ENCODE measurements around the gene A3GALT2.

A3GALT2 gene

DNA sequence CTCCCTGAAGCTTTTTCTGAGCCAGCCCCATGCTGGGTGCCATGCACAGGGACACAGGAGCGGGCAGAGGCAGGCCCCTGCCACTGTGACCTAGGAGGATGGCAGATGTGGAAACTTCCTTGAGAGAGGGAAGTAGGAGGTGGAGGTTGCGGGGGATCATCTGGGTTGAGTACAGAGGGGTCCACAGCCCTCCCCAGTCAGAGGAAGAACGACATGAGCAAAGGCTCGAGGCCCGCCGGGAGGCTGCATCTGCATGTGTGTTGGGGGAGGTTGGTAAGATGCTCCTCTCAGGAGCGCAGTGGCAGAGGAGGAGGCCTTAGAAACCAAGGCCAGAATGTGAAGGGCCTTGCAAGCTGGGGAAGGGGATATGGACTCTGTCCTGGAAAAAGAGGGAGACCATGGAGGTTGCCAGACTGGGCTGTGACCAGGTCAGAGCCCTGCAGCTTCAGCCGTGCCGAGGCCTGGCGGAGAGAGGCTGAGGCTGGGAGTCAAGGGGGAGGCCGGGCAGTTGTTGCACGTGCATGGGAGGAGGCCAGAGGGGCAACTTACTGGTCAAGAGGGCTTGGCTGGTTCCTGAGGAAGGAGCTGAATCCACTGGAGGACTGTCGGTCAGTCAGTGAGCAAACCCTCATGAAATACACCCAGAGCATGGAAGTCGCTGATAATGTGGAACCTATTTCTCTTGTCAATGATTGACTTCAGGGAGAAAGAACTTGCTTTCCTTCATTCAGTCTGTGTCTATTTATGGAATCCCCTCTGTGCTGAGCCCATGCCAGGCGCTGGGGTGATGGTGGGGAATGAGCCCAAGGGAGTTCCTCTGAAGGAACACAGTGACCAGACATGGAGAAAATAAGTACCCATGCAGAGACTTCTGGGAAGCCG lies 31.7 kb downstream of the A3GALT2 start:
- DNase-seq, result no peak

- no peak for DNase-seq
Measured at GRCh38 chr1:33287317-33287716, 33.6 kb downstream of the A3GALT2 start.

DNA sequence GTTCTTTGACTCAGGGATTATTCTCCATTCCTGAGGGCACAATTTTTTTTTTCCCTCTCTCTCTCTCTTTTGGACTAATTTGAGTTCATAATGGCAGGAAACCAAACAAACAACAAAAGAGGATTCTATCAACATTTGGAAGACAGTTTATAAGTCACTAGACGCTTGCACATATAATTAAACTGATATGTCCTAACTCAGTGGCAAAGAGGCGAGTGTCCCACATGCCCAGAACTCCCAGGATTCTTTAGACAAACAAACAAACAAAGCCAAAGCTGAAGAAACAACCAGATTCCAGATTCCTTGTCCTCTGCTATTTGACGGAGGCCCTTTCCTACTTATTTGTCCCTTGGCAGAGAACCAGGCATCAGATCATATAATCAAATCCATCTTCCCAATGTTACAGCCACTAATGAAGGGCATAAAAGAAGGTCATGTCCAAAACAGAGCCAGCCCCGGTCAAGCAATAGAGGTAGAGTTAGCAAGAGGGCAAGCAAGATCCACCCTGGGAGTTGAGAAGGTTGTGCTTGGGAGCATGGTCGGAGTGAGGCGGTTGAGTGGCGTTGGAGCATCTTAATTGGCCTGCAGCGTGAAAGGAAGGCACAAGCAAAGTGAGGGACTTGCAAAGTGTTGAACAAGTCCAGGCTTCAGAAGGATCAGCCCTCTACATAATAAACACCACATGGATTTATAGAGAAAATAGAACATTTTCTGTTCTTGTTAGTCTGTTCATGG lies 34.3 kb downstream of the A3GALT2 start:
- no peak for DNase-seq

- DNase-seq, result no peak
Measured at GRCh38 chr1:33284049-33284448, 36.8 kb downstream of the A3GALT2 start.

DNA sequence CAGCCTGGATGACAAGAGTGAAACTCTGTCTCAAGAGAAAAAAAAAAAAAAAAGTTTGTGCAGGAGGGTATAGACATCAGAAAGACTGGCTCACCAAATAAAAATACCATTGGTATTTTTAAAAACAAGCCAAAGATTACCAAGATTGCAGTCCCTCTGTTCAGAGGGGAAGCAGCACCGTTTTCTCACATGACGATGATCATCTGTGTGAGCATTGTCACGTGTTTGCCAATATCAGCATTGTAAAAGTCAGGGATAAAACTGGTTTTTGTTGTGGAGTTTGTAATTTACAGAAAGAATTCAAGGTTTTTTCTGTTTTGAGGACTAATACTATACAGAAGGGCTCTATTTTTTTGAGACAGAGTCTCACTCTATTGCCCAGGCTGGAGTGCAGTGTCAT lies 38.1 kb downstream of the A3GALT2 start:
- DNase-seq, result no peak

DNA sequence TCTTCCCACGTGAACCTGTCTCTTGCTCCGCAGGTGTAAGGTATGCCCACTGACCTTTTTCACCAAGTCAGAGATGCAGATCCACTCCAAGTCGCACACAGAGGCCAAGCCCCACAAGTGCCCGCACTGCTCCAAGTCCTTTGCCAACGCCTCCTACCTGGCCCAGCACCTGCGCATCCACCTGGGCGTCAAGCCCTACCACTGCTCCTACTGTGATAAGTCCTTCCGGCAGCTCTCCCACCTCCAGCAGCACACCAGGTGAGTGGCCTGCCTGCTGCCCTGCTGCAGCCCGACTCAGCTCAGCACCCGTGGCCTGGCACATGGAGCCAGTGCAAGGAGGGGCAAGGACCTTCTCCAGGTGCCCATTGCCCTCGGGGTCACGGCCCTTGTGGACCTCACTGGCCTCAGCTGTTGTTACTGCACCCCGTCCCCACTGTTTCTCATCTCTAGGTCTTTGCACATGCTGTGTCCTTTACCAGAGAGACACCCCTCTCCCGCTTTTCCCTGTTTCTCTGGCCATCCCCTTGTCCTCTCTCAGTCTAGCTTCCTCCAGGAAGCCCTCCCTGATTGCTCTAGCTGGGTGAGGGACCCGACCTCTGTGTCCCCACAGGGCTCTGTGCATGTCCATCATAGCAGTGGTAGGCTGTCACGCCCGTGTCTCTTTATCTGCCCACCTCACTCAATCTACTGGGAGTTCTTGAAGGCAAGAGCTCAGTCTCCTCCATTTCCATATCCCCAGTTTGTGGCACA lies 39.2 kb downstream of the A3GALT2 start:
- no peak for DNase-seq

GRCh38 chr1:33280091-33280661 lies 40.7 kb downstream of the A3GALT2 start:
- DNase-seq, result no peak

- no peak for DNase-seq
Measured at GRCh38 chr1:33277488-33278084, 43.3 kb downstream of the A3GALT2 start.

GRCh38 chr1:33276573-33277298 lies 44.2 kb downstream of the A3GALT2 start:
- no peak for DNase-seq

- no peak for DNase-seq
Measured at GRCh38 chr1:33275706-33276572, 45.0 kb downstream of the A3GALT2 start.

- DNase-seq, result no peak
Measured at GRCh38 chr1:33275195-33275594, 45.7 kb downstream of the A3GALT2 start.

GRCh38 chr1:33274446-33274845 lies 46.5 kb downstream of the A3GALT2 start:
- DNase-seq, result no peak

DNA sequence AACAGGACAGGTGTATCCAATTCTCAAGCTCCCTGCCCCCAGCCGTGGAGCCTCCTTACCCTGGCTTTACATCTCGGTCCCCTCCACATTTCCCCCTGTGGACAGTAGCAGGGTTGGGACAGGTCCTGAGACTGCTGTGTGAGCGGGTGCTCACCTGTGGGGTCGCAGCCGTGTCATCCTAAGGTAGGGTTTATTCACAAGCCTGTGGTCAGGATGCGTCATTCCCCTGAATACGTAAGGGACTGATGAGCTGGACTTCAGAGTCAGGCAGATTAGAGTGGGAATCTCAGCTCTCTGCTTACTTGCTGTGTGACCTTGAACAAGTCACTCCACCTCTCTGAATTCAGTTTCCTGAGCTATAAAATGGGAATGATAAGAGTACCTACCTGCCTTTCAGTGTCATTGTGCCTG lies 46.9 kb downstream of the A3GALT2 start:
- no peak for DNase-seq

- no peak for DNase-seq
Measured at GRCh38 chr1:33273406-33273805, 47.5 kb downstream of the A3GALT2 start.

- DNase-seq, result no peak
Measured at GRCh38 chr1:33272930-33273329, 48.0 kb downstream of the A3GALT2 start.

GRCh38 chr1:33272509-33272908 lies 48.4 kb downstream of the A3GALT2 start:
- no peak for DNase-seq

- no peak for DNase-seq
Measured at GRCh38 chr1:33271666-33272505, 49.0 kb downstream of the A3GALT2 start.

- no peak for DNase-seq
Measured at GRCh38 chr1:33270808-33271465, 50.0 kb downstream of the A3GALT2 start.

DNA sequence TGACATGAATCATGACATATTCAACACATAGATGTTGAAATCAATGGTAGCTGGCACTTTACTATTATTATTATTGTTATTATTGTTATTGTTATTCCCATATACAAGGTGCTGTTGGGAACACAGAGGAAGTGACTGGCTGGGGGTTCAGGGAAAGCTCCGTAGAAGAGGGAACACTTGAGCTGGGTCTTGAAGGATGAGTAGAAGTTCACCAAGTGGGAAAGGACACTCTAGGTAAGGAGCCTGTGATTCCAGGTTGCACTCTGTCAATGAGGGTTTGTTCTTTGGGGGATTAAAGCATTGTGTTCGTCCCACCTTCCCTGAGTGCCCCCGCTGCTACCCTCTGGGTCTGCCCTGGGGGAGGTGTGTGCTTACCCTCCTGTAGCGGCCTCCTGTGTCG lies 50.5 kb downstream of the A3GALT2 start:
- no peak for DNase-seq
